PC-9 (cell line): ENCODE data around the gene ADIPOR2. TPM values are rescaled to one million over a fixed set of nuclear protein-coding genes. Genes with fewer than 3 reads are reported as not detected.

Experiments
- BruUV-seq: library from RNA; stranded (reverse); fragments of 400-500 nt; replicated peaks from 2 replicates; lab custom pipeline; 2021; lab: Mats Ljungman, UMichigan
- CTCF ChIA-PET: fragments of 300-600 bp; sonication (Branson Sonifier 250); formaldehyde crosslinking; loops from one replicate; lab custom pipeline; 2022; ENCODE audit warnings: antibody characterized with exemption; lab: Charles Lee
- POLR2A ChIA-PET: fragments of 300-600 bp; sonication (Branson Sonifier 250); formaldehyde crosslinking; loops from one replicate; lab custom pipeline; 2022; ENCODE audit warnings: antibody characterized with exemption; ENCODE audit not compliant: unreplicated experiment; lab: Charles Lee
- DNase-seq, 2 experiments: peaks; one replicate each; pipeline versions ENCODE4 v3.0.0 to v3.0.0-alpha.2; 2015 to 2022; ENCODE audit warnings: mixed read lengths in 1 of 2
- H2AFZ ChIP-seq: fragments of 200-600 bp; sonication (generic); 2 replicates; pipeline ENCODE4 v1.8.1; 2017; ENCODE audit warnings: antibody characterized with exemption
- H3F3A ChIP-seq: fragments of 200-600 bp; sonication (generic); 2 replicates; pipeline ENCODE4 v1.8.1; 2017; ENCODE audit warnings: antibody characterized with exemption, mild to moderate bottlenecking, low read depth; ENCODE audit not compliant: insufficient read depth
- H3K27ac ChIP-seq: fragments of 200-600 bp; sonication (generic); 2 replicates; pipeline ENCODE4 v1.6.1; 2016; ENCODE audit warnings: mixed run types
- H3K27me3 ChIP-seq: fragments of 200-600 bp; sonication (generic); 2 replicates; pipeline ENCODE4 v1.6.1; 2016; ENCODE audit warnings: low read depth, mixed run types; ENCODE audit not compliant: insufficient read depth
- H3K36me3 ChIP-seq: fragments of 200-600 bp; sonication (generic); 2 replicates; pipeline ENCODE4 v1.6.1; 2016; ENCODE audit warnings: low read depth, mixed run types
- H3K4me1 ChIP-seq: fragments of 200-600 bp; sonication (generic); replicated peaks from 2 replicates; pipeline ENCODE4 v1.6.1; 2016; ENCODE audit warnings: mixed run types; ENCODE audit not compliant: insufficient read depth
- H3K4me2 ChIP-seq: fragments of 200-600 bp; sonication (generic); 2 replicates; pipeline ENCODE4 v1.6.1; 2017; ENCODE audit warnings: mixed run types
- H3K4me3 ChIP-seq: fragments of 200-600 bp; sonication (generic); 2 replicates; pipeline ENCODE4 v1.6.1; 2016; ENCODE audit warnings: mixed run types
- H3K79me2 ChIP-seq: fragments of 200-600 bp; sonication (generic); 2 replicates; pipeline ENCODE4 v1.6.1; 2017; ENCODE audit warnings: low read depth, mixed run types
- H3K9me2 ChIP-seq: fragments of 200-600 bp; sonication (generic); 2 replicates; pipeline ENCODE4 v1.8.1; 2017; ENCODE audit warnings: mild to moderate bottlenecking; ENCODE audit not compliant: insufficient read depth
- H3K9me3 ChIP-seq: fragments of 200-600 bp; sonication (generic); 2 replicates; pipeline ENCODE4 v1.8.1; 2016; ENCODE audit warnings: low read depth; ENCODE audit not compliant: insufficient read depth
- H4K20me1 ChIP-seq: fragments of 200-600 bp; sonication (generic); 2 replicates; pipeline ENCODE4 v1.8.1; 2017; ENCODE audit not compliant: insufficient read depth
- CTCF ChIP-seq: fragments of 200-600 bp; sonication (generic); conservative IDR thresholded peaks from 2 replicates; pipeline ENCODE4 v1.6.1; 2017; ENCODE audit warnings: mixed run types, antibody characterized with exemption, mild to moderate bottlenecking, moderate library complexity
- EZH2 ChIP-seq: fragments of 200-600 bp; sonication (generic); IDR thresholded peaks from 2 replicates; pipeline ENCODE4 v1.8.0; 2017; ENCODE audit warnings: antibody characterized with exemption, low read depth
- intact Hi-C: fragments of 100-400 bp; cut with micrococcal nuclease; formaldehyde crosslinking; loops from one replicate; pipeline ENCODE4 v1.10.0; 2022; ENCODE audit not compliant: unreplicated experiment
- total RNA-seq: library from RNA; stranded (reverse); gene quantifications from 2 replicates; pipeline ENCODE4 v1.2.3, GENCODE V29; 2021

Gene ADIPOR2
- total RNA-seq, 1 experiment from 2014 or later, result 107 TPM

GRCh38 chr12:1688086-1688710 lies 2.7 kb upstream of the ADIPOR2 start:
- H3K27me3 ChIP-seq, result no peaks in the 10 kb centered on the region
- no peaks in the 10 kb centered on the region for H3K36me3 ChIP-seq
- no TSS peak for BruUV-seq
- no peaks in the 10 kb centered on the region for H3K9me2 ChIP-seq
- ChIA-PET POLR2A (no interaction called here), CTCF (interaction anchor here (0.6 kb wide), 1 partner anchor 95 kb away, joined by 10 read pairs; no protein-coding TSS in a partner anchor)
- intact Hi-C loops, result no loop called here
- H3F3A ChIP-seq, result peaks cover 16% of the 10 kb centered on the region; the same call in 1 of the 2 replicates
- peaks cover 27% of the 10 kb centered on the region for H3K4me1 ChIP-seq
- H3K4me3 ChIP-seq, result no peak overlapping the region
- H3K79me2 ChIP-seq, result peaks cover 22% of the 10 kb centered on the region
- no peaks in the 10 kb centered on the region for H3K9me3 ChIP-seq
- no peak overlapping the region for H3K27ac ChIP-seq
- no peak overlapping the region for H3K4me2 ChIP-seq
- DNase-seq, result no peak
- no peak for TF ChIP-seq EZH2
- no peak overlapping the region for H2AFZ ChIP-seq
- peaks cover 17% of the 10 kb centered on the region for H4K20me1 ChIP-seq

GRCh38 chr12:1691123-1692007 lies 495 bp downstream of the ADIPOR2 start:
- Histone ChIP-seq H3F3A (peaks cover 17% of the 10 kb centered on the region; the same call in 1 of the 2 replicates), H4K20me1 (peaks cover 42% of the 10 kb centered on the region), H3K27ac (peak overlapping the region; percentile 89), H3K9me3 (no peaks in the 10 kb centered on the region), H3K4me1 (peaks cover 27% of the 10 kb centered on the region), H3K4me3 (peak overlapping the region; percentile 79), H3K4me2 (peak overlapping the region; percentile 95), H3K27me3 (no peaks in the 10 kb centered on the region), H3K79me2 (peaks cover 54% of the 10 kb centered on the region), H3K9me2 (no peaks in the 10 kb centered on the region), H2AFZ (peak overlapping the region; percentile 75), H3K36me3 (0 out of 2 replicates have a peak, but pooled peaks cover 5% of the 10 kb centered on the region)
- BruUV-seq, result TSS peak; percentile 35
- CTCF ChIA-PET, result interaction anchor here (0.6 kb wide), 1 partner anchor 37 kb away, joined by 12 read pairs; no protein-coding TSS in a partner anchor
- intact Hi-C loops, result loop anchor here (2.0 kb wide), 1 partner anchor 29 kb away; no protein-coding TSS in a partner anchor
- POLR2A ChIA-PET, result interaction anchor here (0.5 to 1.9 kb wide), 6 partner anchors 14 to 1098 kb away, joined by 5 to 25 read pairs (median 6); no protein-coding TSS in a partner anchor
- DNase-seq, result no peak
- TF ChIP-seq CTCF (no peak), EZH2 (no peak)

DNA sequence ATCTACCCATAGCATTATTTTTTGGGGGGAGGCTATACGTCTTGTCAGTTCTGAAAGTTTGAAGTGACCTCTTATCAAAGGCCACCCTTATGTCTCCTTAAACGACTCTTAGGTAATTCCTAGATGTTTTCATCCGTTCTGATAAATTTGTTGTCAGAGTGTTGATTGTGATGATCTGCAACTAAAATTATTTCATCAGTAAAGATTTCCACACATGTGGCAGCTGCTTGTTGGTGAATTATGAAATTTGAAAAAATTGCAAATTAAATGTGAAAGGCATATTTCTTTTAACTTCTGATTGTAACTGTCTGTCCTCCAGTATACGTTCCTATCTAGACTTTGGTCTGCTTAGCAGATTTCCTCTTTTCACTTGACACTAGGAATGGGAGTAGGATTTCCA lies 1.4 kb downstream of the ADIPOR2 start:
- H3K27ac ChIP-seq, result peak overlapping the region; percentile 89; the same call in 1 of the 2 replicates
- no peaks in the 10 kb centered on the region for H3K27me3 ChIP-seq
- 0 out of 2 replicates have a peak, but pooled peaks cover 5% of the 10 kb centered on the region for H3K36me3 ChIP-seq
- DNase-seq, result peak in 1 of 2 experiments; percentile 32
- H4K20me1 ChIP-seq, result peaks cover 51% of the 10 kb centered on the region
- TF ChIP-seq EZH2 (no peak), CTCF (no peak)
- peak overlapping the region; percentile 79 for H3K4me3 ChIP-seq
- no TSS peak for BruUV-seq
- H3K4me1 ChIP-seq, result peaks cover 32% of the 10 kb centered on the region
- ChIA-PET CTCF (no interaction called here), POLR2A (interaction anchor here (0.7 kb wide), 1 partner anchor 17 kb away, joined by 10 read pairs; no protein-coding TSS in a partner anchor)
- no peak overlapping the region for H2AFZ ChIP-seq
- H3K4me2 ChIP-seq, result peak overlapping the region; percentile 95
- H3K79me2 ChIP-seq, result peaks cover 63% of the 10 kb centered on the region
- peaks cover 18% of the 10 kb centered on the region; the same call in 1 of the 2 replicates for H3F3A ChIP-seq
- intact Hi-C loops, result no loop called here
- H3K9me3 ChIP-seq, result no peaks in the 10 kb centered on the region
- H3K9me2 ChIP-seq, result no peaks in the 10 kb centered on the region
